Hematopoietic multipotent progenitor cell (in vitro differentiated cells): ENCODE results near the gene RASSF7. TPM values are rescaled to one million over a fixed set of nuclear protein-coding genes. Genes with fewer than 3 reads are reported as not detected.

Source experiments
- DNase-seq, 3 donors: peaks; one replicate each; pipeline ENCODE4 v3.0.0-alpha.2; 2011 to 2015; ENCODE audit warnings: low read depth in 2 of 3, low spot score in 2 of 3
- total RNA-seq: library from RNA; depleted of rRNA; stranded (reverse); fragments of >200 nt; gene quantifications from one replicate; pipeline ENCODE4 v1.2.3, GENCODE V29; 2012

Gene RASSF7
- total RNA-seq, 1 donor = 30.2 TPM

DNA sequence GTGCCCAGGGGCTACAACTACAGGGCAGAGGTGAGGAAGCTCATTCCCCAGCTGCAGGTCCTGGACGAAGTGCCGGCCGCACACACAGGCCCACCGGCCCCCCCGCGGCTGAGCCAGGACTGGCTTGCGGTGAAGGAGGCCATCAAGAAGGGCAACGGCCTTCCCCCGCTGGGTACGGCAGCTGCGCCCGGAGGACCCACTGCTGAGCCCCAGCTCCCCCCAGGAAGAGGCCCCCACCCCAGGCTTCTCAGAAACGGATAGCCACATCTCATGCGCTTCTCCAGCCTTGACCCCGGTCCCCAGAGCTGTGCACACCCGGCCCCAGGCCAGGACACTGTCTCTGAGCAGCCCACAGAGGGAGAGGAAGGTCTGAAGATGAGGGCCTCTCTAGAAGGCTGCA lies 9.6 kb upstream of the RASSF7 start:
- no peak for DNase-seq

GRCh38 chr11:551596-551995 lies 9.2 kb upstream of the RASSF7 start:
- no peak for DNase-seq

DNA sequence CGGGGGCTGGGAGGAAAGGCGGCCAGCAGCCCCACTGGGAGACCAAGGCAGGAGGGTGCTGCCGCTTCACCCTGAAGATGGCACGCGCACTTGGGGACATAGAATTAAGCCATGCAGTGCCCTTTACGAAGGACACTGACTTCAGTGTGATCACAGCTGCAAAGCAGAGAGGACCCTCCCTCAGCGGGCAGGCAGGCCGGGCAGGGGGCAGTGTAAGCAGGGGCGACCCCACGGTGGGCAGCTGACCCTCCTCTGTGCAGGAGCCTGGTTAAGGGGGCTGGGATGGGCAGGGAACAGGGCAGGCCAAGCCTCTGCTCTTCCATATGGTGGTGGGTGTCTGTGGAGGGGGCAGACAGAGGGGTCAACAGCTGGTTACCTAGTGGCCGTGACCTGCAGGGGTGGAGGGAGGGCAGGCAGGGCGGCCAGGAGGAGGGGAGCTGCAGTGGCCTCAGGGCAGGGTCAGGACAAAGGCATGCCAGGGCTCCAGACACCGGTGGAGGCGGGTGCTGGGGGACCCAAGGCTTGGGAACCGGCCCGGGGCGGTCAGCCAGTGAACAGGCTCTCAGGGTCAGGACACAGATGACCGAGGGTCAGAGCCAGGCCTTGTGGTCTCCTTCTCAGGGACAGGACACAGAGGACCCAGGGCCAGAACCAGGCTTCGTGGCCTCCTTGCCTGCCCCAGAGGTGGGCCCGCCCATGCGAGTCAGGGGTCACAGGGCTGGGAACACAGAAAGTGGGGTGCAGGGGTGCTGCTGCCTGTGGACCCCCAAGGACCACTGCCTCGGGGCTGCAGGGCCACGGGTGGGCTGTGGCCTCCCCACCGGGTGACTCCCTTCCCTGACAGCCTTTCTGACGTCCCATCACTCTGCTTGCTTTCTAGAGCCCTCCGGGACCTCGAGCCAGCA lies 7.4 kb upstream of the RASSF7 start:
- DNase-seq = no peak

- DNase-seq = no peak
These were observed 6.8 kb upstream of the RASSF7 start for GRCh38 chr11:553988-554340.

GRCh38 chr11:554428-555226 lies 6.1 kb upstream of the RASSF7 start:
- DNase-seq = peak in 2 of 3 donors; percentile 72 to 73

GRCh38 chr11:555227-555779 lies 5.5 kb upstream of the RASSF7 start:
- DNase-seq = no peak

GRCh38 chr11:555780-556661 lies 4.7 kb upstream of the RASSF7 start:
- DNase-seq = no peak

DNA sequence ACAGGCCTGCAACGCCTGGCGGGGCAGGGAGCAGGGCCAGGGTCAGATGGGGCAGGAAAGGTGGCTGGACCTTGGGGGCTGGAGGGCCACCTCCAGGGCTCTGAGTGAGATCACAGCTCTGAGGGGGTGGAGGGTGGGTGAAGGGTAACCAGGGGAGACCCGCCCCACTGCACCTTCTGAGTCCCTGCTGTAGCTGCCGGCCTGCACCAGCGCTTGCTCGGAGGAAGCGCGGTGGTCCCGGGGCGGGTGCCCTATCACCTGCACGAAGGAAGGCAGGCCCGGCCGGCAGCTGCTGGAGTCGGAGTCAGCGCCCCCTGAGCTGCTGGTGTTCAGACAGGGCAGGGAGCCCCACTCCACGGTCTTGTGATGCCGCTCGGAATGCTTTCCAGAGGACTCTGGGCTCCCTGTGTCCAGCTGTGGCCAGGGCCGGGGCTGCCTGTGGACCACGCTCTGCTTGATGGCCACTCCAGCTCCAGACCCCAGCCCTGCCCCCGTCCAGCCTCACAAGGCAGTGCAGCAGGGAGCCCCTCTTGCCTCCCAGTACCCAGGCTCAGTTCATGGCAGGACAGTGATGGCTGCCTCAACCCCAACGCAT lies 4.0 kb upstream of the RASSF7 start:
- no peak for DNase-seq

GRCh38 chr11:557328-558132 lies 3.2 kb upstream of the RASSF7 start:
- DNase-seq = no peak

GRCh38 chr11:558503-558902 lies 2.3 kb upstream of the RASSF7 start:
- DNase-seq = no peak

DNA sequence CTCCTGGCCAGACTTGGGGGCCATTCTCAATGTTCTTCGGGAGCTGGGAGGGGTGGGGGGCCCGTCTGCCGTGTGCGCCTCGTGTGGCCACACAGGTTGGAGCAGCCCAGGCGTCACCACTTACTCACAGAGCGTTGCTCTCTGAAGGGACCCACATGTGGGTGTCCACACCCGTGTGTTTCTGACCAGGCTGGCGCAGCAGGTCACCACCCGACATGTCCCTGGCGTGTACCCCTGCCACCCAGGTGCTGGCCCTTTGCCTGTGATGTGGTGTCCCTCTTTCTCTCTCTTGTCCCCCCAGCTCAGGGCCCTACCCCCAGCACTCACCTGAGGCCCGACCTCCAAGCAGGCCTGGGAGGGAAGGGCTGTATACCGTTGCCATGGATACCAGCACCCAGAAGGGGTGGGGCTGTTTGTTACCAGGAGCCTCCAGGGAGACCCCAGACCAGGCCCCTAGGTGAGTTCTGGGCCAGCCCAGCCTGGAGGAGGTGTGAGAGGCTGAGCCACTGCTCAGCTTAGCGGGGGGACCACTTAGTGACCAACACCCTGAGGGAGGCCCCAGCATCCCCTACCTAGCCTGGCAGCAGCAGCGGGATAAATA lies 1.6 kb upstream of the RASSF7 start:
- DNase-seq = no peak

GRCh38 chr11:559712-560304 lies 962 bp upstream of the RASSF7 start:
- no peak for DNase-seq

GRCh38 chr11:561148-562003 lies 606 bp downstream of the RASSF7 start:
- no peak for DNase-seq

- no peak for DNase-seq
These were observed 1.4 kb downstream of the RASSF7 start for GRCh38 chr11:562046-562645.

GRCh38 chr11:563066-563811 lies 2.5 kb downstream of the RASSF7 start:
- DNase-seq = no peak

GRCh38 chr11:563812-564578 lies 3.2 kb downstream of the RASSF7 start:
- no peak for DNase-seq
